ENCODE results near the gene HLA-DQA1.
"Not testable (repeated sequence)": the region's sequence is repeated elsewhere in the genome, so short reads cannot be mapped to it uniquely, and the experiment has no call there.

HLA-DQA1 gene

GRCh38 chr6:32610682-32611296 lies 26.4 kb upstream of the HLA-DQA1 start:
- H3K36me3 ChIP-seq (ENCODE audit: insufficient read depth, low read length) = no peaks in the 10 kb centered on the region
- no peak overlapping the region for H3K9ac ChIP-seq (ENCODE audit: low read depth, low read length)
- H3K9me3 ChIP-seq (ENCODE audit: control insufficient read depth, insufficient read depth, low read length) = no peaks in the 10 kb centered on the region
- peaks cover 6% of the 10 kb centered on the region; the same call in 1 of the 2 replicates for H3K4me1 ChIP-seq (ENCODE audit: insufficient read depth, low read length)

GRCh38 chr6:32613475-32613874 lies 23.7 kb upstream of the HLA-DQA1 start:
- no peaks in the 10 kb centered on the region for H3K9me3 ChIP-seq (ENCODE audit: control insufficient read depth, insufficient read depth, low read length)
- H3K36me3 ChIP-seq (ENCODE audit: insufficient read depth, low read length) = no peaks in the 10 kb centered on the region
- H3K4me1 ChIP-seq (ENCODE audit: insufficient read depth, low read length) = peaks cover 6% of the 10 kb centered on the region; the same call in 1 of the 2 replicates
- no peak overlapping the region for H3K9ac ChIP-seq (ENCODE audit: low read depth, low read length)

- Histone ChIP-seq H3K4me1 (ENCODE audit: insufficient read depth, low read length) (peaks cover 6% of the 10 kb centered on the region; the same call in 1 of the 2 replicates), H3K9me3 (ENCODE audit: control insufficient read depth, insufficient read depth, low read length) (no peaks in the 10 kb centered on the region), H3K9ac (ENCODE audit: low read depth, low read length) (no peak overlapping the region), H3K36me3 (ENCODE audit: insufficient read depth, low read length) (no peaks in the 10 kb centered on the region)
These were observed 22.7 kb upstream of the HLA-DQA1 start for GRCh38 chr6:32614366-32615081.

GRCh38 chr6:32615885-32616532 lies 21.2 kb upstream of the HLA-DQA1 start:
- peaks cover 6% of the 10 kb centered on the region; the same call in 1 of the 2 replicates for H3K4me1 ChIP-seq (ENCODE audit: insufficient read depth, low read length)
- no peaks in the 10 kb centered on the region for H3K36me3 ChIP-seq (ENCODE audit: insufficient read depth, low read length)
- no peak overlapping the region for H3K9ac ChIP-seq (ENCODE audit: low read depth, low read length)
- H3K9me3 ChIP-seq (ENCODE audit: control insufficient read depth, insufficient read depth, low read length) = no peaks in the 10 kb centered on the region

- no peak overlapping the region for H3K9ac ChIP-seq (ENCODE audit: low read depth, low read length)
- H3K36me3 ChIP-seq (ENCODE audit: insufficient read depth, low read length) = no peaks in the 10 kb centered on the region
- peaks cover 6% of the 10 kb centered on the region; the same call in 1 of the 2 replicates for H3K4me1 ChIP-seq (ENCODE audit: insufficient read depth, low read length)
- H3K9me3 ChIP-seq (ENCODE audit: control insufficient read depth, insufficient read depth, low read length) = no peaks in the 10 kb centered on the region
These were observed 19.5 kb upstream of the HLA-DQA1 start for GRCh38 chr6:32617751-32618150.

- Histone ChIP-seq H3K9ac (ENCODE audit: low read depth, low read length) (no peak overlapping the region), H3K4me1 (ENCODE audit: insufficient read depth, low read length) (no peaks in the 10 kb centered on the region), H3K36me3 (ENCODE audit: insufficient read depth, low read length) (no peaks in the 10 kb centered on the region), H3K9me3 (ENCODE audit: control insufficient read depth, insufficient read depth, low read length) (no peaks in the 10 kb centered on the region)
These were observed 15.8 kb upstream of the HLA-DQA1 start for GRCh38 chr6:32621372-32621771.

- Histone ChIP-seq H3K36me3 (ENCODE audit: insufficient read depth, low read length) (no peaks in the 10 kb centered on the region), H3K4me1 (ENCODE audit: insufficient read depth, low read length) (no peaks in the 10 kb centered on the region), H3K9ac (ENCODE audit: low read depth, low read length) (no peak overlapping the region)
These were observed 14.4 kb upstream of the HLA-DQA1 start for GRCh38 chr6:32622545-32623401.

GRCh38 chr6:32623693-32624092 lies 13.5 kb upstream of the HLA-DQA1 start:
- Histone ChIP-seq H3K9ac (ENCODE audit: low read depth, low read length) (no peak overlapping the region), H3K9me3 (ENCODE audit: control insufficient read depth, insufficient read depth, low read length) (no peaks in the 10 kb centered on the region), H3K36me3 (ENCODE audit: insufficient read depth, low read length) (no peaks in the 10 kb centered on the region), H3K4me1 (ENCODE audit: insufficient read depth, low read length) (no peaks in the 10 kb centered on the region)

More at GRCh38 chr6:32622545-32623401, 14.4 kb upstream of the HLA-DQA1 start:
- H3K9me3 ChIP-seq (ENCODE audit: control insufficient read depth, insufficient read depth, low read length) = no peaks in the 10 kb centered on the region

GRCh38 chr6:32624565-32624964 lies 12.6 kb upstream of the HLA-DQA1 start:
- Histone ChIP-seq H3K36me3 (ENCODE audit: insufficient read depth, low read length) (no peaks in the 10 kb centered on the region), H3K9ac (ENCODE audit: low read depth, low read length) (no peak overlapping the region), H3K9me3 (ENCODE audit: control insufficient read depth, insufficient read depth, low read length) (no peaks in the 10 kb centered on the region), H3K4me1 (ENCODE audit: insufficient read depth, low read length) (no peaks in the 10 kb centered on the region)

GRCh38 chr6:32625137-32625536 lies 12.1 kb upstream of the HLA-DQA1 start:
- Histone ChIP-seq H3K4me1 (ENCODE audit: insufficient read depth, low read length) (no peaks in the 10 kb centered on the region), H3K36me3 (ENCODE audit: insufficient read depth, low read length) (no peaks in the 10 kb centered on the region), H3K9ac (ENCODE audit: low read depth, low read length) (no peak overlapping the region), H3K9me3 (ENCODE audit: control insufficient read depth, insufficient read depth, low read length) (no peaks in the 10 kb centered on the region)

- no peaks in the 10 kb centered on the region for H3K9me3 ChIP-seq (ENCODE audit: control insufficient read depth, insufficient read depth, low read length)
- no peak overlapping the region for H3K9ac ChIP-seq (ENCODE audit: low read depth, low read length)
- H3K36me3 ChIP-seq (ENCODE audit: insufficient read depth, low read length) = no peaks in the 10 kb centered on the region
- H3K4me1 ChIP-seq (ENCODE audit: insufficient read depth, low read length) = no peaks in the 10 kb centered on the region
These were observed 10.0 kb upstream of the HLA-DQA1 start for GRCh38 chr6:32627249-32627648.

GRCh38 chr6:32627831-32628230 lies 9.4 kb upstream of the HLA-DQA1 start:
- Histone ChIP-seq H3K9me3 (ENCODE audit: control insufficient read depth, insufficient read depth, low read length) (no peaks in the 10 kb centered on the region), H3K36me3 (ENCODE audit: insufficient read depth, low read length) (no peaks in the 10 kb centered on the region), H3K4me1 (ENCODE audit: insufficient read depth, low read length) (no peaks in the 10 kb centered on the region), H3K9ac (ENCODE audit: low read depth, low read length) (no peak overlapping the region)

GRCh38 chr6:32629793-32630192 lies 7.4 kb upstream of the HLA-DQA1 start:
- not testable (repeated sequence) for H3K4me1 ChIP-seq (ENCODE audit: insufficient read depth, low read length); H3K36me3 ChIP-seq (ENCODE audit: insufficient read depth, low read length); H3K9me3 ChIP-seq (ENCODE audit: control insufficient read depth, insufficient read depth, low read length); H3K9ac ChIP-seq (ENCODE audit: low read depth, low read length)

GRCh38 chr6:32635526-32636123 lies 1.6 kb upstream of the HLA-DQA1 start:
- no peak overlapping the region for H3K9ac ChIP-seq (ENCODE audit: low read depth, low read length)
- H3K36me3 ChIP-seq (ENCODE audit: insufficient read depth, low read length) = no peaks in the 10 kb centered on the region
- H3K9me3 ChIP-seq (ENCODE audit: control insufficient read depth, insufficient read depth, low read length) = no peaks in the 10 kb centered on the region
- peaks cover 12% of the 10 kb centered on the region for H3K4me1 ChIP-seq (ENCODE audit: insufficient read depth, low read length)
